Stimulated activated CD4-positive, alpha-beta T cell treated with anti-CD3 and anti-CD28 coated beads, Interleukin-2, amount 100 ng/mL, for 4 hours (primary cell): ENCODE results near the gene WDR46.

ENCODE experiments used
- DNase-seq: peaks from one replicate; pipeline ENCODE4 v3.0.0-alpha.2; 2020; ENCODE audit warnings: low read depth

The WDR46 gene

GRCh38 chr6:33288921-33289783, at the start of gene WDR46, which contains the start of gene PFDN6:
Gene WDR46, minus strand, starts transcription at chr6:33289239. Its CDS starts 69 bp downstream, at chr6:33289170.
Gene PFDN6, plus strand, starts transcription at chr6:33289601. Its CDS starts 256 bp downstream, at chr6:33289857.
- DNase-seq, result peak; percentile 74

- no peak for DNase-seq
Measured at GRCh38 chr6:33336495-33336894, 47.5 kb upstream of the WDR46 start.

GRCh38 chr6:33335916-33336315, 46.9 kb upstream of the WDR46 start:
- DNase-seq, result no peak

GRCh38 chr6:33333666-33334065, 44.6 kb upstream of the WDR46 start:
- no peak for DNase-seq

GRCh38 chr6:33330736-33331135, 41.7 kb upstream of the WDR46 start:
- no peak for DNase-seq

GRCh38 chr6:33329058-33329457, 40.0 kb upstream of the WDR46 start:
- DNase-seq, result no peak

GRCh38 chr6:33324125-33324524, 35.1 kb upstream of the WDR46 start:
- no peak for DNase-seq

- DNase-seq, result no peak
Measured at GRCh38 chr6:33323623-33323948, 34.5 kb upstream of the WDR46 start.

- no peak for DNase-seq
Measured at GRCh38 chr6:33321227-33321626, 32.2 kb upstream of the WDR46 start.

GRCh38 chr6:33320315-33321181, 31.5 kb upstream of the WDR46 start:
- DNase-seq, result no peak

- no peak for DNase-seq
Measured at GRCh38 chr6:33319939-33320314, 30.9 kb upstream of the WDR46 start.

- no peak for DNase-seq
Measured at GRCh38 chr6:33318426-33319073, 29.5 kb upstream of the WDR46 start.

- peak; percentile 89 for DNase-seq
Measured at GRCh38 chr6:33317669-33318425, 28.8 kb upstream of the WDR46 start, which contains the start of gene ZBTB22. Gene ZBTB22, minus strand, starts transcription at chr6:33317744. Its CDS starts 828 bp downstream, at chr6:33316916.

GRCh38 chr6:33317419-33317668, 28.3 kb upstream of the WDR46 start:
- no peak for DNase-seq

- DNase-seq, result no peak
Measured at GRCh38 chr6:33316603-33317418, 27.8 kb upstream of the WDR46 start.

- no peak for DNase-seq
Measured at GRCh38 chr6:33315793-33316602, 27.0 kb upstream of the WDR46 start.

GRCh38 chr6:33314943-33315792, 26.1 kb upstream of the WDR46 start:
- no peak for DNase-seq

GRCh38 chr6:33314515-33314942, 25.5 kb upstream of the WDR46 start:
- DNase-seq, result peak; percentile 67
